Medulla oblongata (tissue), 1 donor: ENCODE results near the gene EYA2.
A peak's percentile ranks its signal among the peaks of the same experiment; 100 is the strongest.

Experiments
- DNase-seq: peaks from one replicate; pipeline ENCODE4 v3.0.0-alpha.2; 2015; ENCODE audit errors: extremely low spot score

Gene EYA2

GRCh38 chr20:47106786-47107185 is 212.1 kb downstream of the EYA2 start:
- DNase-seq, result no peak

- DNase-seq, result no peak
Measured at GRCh38 chr20:47108994-47109393, 214.4 kb downstream of the EYA2 start.

DNA sequence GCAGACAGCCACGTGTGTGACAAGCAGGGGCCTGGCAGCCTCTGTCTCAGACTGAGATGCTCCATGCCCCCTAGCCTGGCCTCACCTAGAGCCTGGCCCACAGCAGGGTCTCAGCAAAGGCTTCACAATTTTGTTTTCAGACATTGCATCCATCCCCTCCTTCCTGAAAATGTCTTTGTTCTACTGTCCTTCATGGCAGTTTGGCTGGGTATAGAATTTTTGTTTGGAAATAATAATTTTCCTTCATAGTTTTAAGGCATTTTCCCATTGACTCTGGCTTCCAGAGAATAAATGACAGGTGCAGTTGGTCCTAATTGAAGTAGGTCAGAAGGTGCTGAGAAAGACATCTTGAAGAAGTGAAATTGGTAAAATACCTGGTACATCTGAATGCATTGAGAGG is 216.2 kb downstream of the EYA2 start:
- DNase-seq, result no peak

DNA sequence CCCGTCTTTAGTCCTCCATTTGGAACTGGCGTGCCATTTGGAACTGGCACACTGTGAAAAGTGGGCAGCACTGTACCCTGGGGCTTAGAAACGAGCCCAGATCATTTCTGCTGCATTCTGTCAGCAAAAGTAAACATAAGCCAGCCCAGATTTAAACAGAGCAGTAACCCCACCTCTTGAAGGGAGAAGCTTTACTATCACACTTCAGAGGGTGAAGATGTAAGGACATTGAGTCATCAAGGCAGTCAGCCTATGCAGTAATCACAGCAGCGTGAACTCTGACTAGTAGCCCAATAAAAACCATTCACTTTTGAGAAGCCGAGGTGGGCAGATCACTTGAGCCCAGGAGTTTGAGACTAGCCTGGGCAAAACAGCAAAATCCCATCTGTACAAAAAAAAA is 216.9 kb downstream of the EYA2 start:
- DNase-seq, result no peak

DNA sequence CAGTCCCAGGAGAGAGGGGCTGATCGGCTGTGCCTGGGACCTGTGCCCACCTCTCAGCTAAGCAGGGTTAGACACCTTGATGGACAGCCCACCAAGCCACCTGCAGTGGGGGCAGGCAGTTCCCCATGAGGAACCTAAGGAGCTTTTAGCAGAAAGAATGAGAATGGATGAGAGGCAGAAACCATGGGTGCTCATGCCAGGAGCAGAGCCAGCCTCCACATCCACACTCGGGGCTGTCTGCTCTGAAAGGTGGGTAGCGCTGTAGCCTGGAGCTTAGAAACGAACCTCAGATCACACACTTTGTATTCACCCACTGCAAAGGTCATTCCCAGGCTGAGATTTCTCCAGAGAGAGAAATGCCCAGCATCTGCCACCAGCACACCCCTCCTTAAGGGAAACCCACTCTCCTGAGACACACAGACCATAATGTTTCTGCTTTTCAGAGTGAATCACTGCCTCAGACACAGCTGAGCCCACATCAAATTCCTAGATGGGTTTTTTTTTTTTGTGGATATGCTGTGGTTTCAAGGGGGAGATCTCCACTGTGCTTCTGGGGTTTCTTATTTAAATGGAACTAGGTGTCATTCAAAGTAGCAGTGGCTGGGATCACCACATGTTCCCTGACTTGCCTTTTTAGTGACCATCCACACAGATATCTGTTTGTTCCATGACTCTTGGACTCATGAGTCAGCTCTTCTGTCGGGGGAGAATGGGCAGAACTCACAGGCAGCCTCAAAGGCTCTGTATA is 218.9 kb downstream of the EYA2 start:
- DNase-seq, result no peak

DNA sequence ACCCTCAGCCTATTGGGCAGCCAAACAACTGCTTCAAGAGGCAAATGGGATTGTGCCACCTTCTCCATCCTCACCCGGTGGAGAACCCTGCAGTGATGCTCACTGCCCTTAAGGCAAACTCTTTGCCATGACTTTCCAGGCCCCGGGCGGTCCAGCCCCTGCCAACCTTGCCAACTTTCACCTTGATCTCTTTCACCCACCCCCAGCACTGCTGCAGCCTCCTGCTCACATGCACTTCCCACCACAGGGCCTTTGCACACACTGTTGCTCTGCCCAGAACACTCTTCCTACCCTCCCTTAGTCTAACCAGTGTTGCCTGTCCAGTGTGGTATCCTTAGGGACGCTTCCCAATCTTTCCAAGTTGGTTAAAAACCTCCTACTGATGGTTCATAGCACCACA is 221.1 kb downstream of the EYA2 start:
- DNase-seq, result no peak

- DNase-seq, result no peak
Measured at GRCh38 chr20:47117371-47117770, 222.7 kb downstream of the EYA2 start.

DNA sequence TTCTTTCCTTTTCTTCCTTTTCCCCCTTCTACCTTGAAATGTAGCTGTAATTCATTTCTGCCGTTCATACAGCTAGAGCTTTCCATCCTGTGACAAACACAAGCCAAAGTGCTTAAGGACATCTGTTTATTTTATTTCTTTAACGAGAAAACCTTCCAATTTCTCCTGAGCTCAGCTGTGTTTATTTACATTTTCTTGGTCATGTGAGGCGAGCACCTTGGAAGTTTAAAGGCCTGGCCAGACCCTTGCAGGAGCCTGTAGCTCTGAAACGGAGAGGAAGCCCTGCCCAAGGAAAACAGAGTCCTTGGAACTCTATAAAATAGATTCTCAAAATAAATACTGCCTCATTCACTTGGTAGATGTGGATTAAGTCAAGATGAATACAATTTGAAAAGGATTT is 223.1 kb downstream of the EYA2 start:
- DNase-seq, result no peak

- no peak for DNase-seq
Measured at GRCh38 chr20:47118206-47118605, 223.6 kb downstream of the EYA2 start.

DNA sequence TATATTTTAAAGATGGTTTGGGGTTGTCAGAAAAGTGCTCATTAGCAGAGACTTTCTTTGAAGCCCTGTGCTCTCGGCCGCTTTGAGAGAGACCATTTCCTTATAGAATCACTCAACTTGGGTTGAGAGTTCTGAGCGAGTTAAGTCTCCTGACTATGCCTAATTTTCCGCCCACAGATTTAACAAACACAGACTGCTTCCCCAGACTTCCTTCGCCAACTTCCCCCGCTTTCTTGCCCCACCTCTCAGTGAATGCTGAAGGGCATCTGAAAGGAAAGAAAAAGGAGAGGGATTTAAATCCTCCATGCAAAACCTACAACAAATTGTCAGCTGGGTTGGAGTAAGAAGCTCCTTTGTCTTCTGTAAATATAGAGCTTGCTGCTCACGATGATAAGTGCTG is 224.0 kb downstream of the EYA2 start:
- DNase-seq, result peak; percentile 60

GRCh38 chr20:47120346-47120936 is 225.8 kb downstream of the EYA2 start:
- DNase-seq, result no peak

GRCh38 chr20:47122560-47122959 is 227.9 kb downstream of the EYA2 start:
- no peak for DNase-seq

GRCh38 chr20:47124181-47124717 is 229.6 kb downstream of the EYA2 start:
- DNase-seq, result peak; percentile 50

GRCh38 chr20:47125508-47125757 is 230.8 kb downstream of the EYA2 start:
- DNase-seq, result no peak

GRCh38 chr20:47125758-47126591 is 231.3 kb downstream of the EYA2 start:
- no peak for DNase-seq

- no peak for DNase-seq
Measured at GRCh38 chr20:47126709-47127108, 232.1 kb downstream of the EYA2 start.

DNA sequence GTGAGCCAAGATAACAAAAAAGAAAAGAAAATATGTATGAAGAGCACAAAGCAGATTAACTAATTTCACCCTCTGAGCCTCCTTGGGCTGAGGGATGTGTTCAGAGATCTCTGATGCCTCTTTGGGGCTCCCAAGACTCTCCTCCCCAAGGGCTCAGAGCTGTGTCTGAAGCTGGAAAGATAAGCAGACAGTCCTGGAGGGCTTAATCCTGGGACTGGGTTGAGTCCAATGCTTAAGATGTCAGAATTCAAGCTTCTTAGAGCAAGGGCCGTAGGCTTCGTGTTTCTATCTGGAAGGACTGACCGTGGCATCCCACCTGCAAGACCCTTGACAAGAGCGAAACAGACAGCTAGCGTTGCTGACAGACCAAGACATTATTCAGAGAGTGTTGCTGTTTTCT is 232.9 kb downstream of the EYA2 start:
- DNase-seq, result no peak

DNA sequence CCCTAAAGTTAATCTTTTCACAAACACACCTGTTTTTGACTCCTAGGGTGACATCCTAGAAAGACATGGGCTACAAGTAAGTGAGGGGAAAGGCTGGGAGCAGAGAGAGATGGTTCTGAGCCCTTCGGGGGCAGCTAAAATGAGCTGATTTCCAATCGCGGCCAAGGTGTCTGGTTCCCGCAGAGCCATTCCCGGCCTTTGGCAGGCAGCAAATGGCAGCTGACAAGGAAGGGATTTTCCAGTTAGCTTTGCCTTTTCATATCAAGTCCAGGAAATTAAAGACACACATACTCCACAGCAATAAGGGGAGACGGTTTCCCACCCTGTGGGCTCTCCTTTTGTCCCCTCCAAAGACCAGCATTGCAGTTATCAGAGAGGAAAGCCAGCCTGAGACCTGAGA is 233.4 kb downstream of the EYA2 start:
- peak; percentile 35 for DNase-seq

- DNase-seq, result no peak
Measured at GRCh38 chr20:47129306-47129705, 234.7 kb downstream of the EYA2 start.

- no peak for DNase-seq
Measured at GRCh38 chr20:47133809-47134456, 239.3 kb downstream of the EYA2 start.

- DNase-seq, result no peak
Measured at GRCh38 chr20:47136782-47137181, 242.1 kb downstream of the EYA2 start.

GRCh38 chr20:47137231-47137870 is 242.7 kb downstream of the EYA2 start:
- no peak for DNase-seq
